MM.1S (cell line): ENCODE results near the gene CHMP4A.

Experiments used
- DNase-seq: peaks from one replicate; pipeline ENCODE4 v3.0.0-alpha.2; 2015
- H2AFZ ChIP-seq: fragments of 300-600 bp; sonication (generic); 2 replicates; pipeline ENCODE4 v1.6.0; 2016; ENCODE audit warnings: antibody characterized with exemption, low read length
- H3F3A ChIP-seq: fragments of 300-600 bp; sonication (generic); 2 replicates; pipeline ENCODE4 v1.6.1; 2016; ENCODE audit warnings: mild to moderate bottlenecking, antibody characterized with exemption, low read length, moderate library complexity, mixed read lengths; ENCODE audit not compliant: insufficient read depth
- H3K27ac ChIP-seq: fragments of 300-600 bp; sonication (generic); 2 replicates; pipeline ENCODE4 v1.5.1; 2016; ENCODE audit warnings: mild to moderate bottlenecking, low read length
- H3K27me3 ChIP-seq: fragments of 300-600 bp; sonication (generic); replicated peaks from 2 replicates; pipeline ENCODE4 v1.6.0; 2016; ENCODE audit warnings: low read length; ENCODE audit not compliant: insufficient read depth
- H3K36me3 ChIP-seq: fragments of 300-600 bp; sonication (generic); replicated peaks from 2 replicates; pipeline ENCODE4 v1.6.1; 2016; ENCODE audit warnings: mild to moderate bottlenecking, low read length, mixed read lengths; ENCODE audit not compliant: insufficient read depth
- H3K4me1 ChIP-seq: fragments of 300-600 bp; sonication (generic); 2 replicates; pipeline ENCODE4 v1.6.1; 2016; ENCODE audit warnings: low read length, mixed read lengths
- H3K4me2 ChIP-seq: fragments of 300-600 bp; sonication (generic); 2 replicates; pipeline ENCODE4 v1.6.0; 2016; ENCODE audit warnings: low read depth, low read length
- H3K4me3 ChIP-seq: fragments of 300-600 bp; sonication (generic); 2 replicates; pipeline ENCODE4 v1.5.1; 2016; ENCODE audit warnings: low read length, mixed read lengths
- H3K79me2 ChIP-seq: fragments of 300-600 bp; sonication (generic); 2 replicates; pipeline ENCODE4 v1.6.1; 2016; ENCODE audit warnings: mixed run types, low read length, mixed read lengths
- H3K9ac ChIP-seq: fragments of 300-600 bp; sonication (generic); 2 replicates; pipeline ENCODE4 v1.6.1; 2016; ENCODE audit warnings: low read length, mixed read lengths
- H3K9me2 ChIP-seq: fragments of 300-600 bp; sonication (generic); replicated peaks from 2 replicates; pipeline ENCODE4 v1.6.1; 2016; ENCODE audit warnings: mild to moderate bottlenecking, low read length, mixed read lengths; ENCODE audit not compliant: insufficient read depth
- H3K9me3 ChIP-seq: fragments of 300-600 bp; sonication (generic); replicated peaks from 2 replicates; pipeline ENCODE4 v1.6.1; 2016; ENCODE audit warnings: mild to moderate bottlenecking, low read length, mixed read lengths; ENCODE audit not compliant: insufficient read depth
- H4K20me1 ChIP-seq: fragments of 300-600 bp; sonication (generic); 2 replicates; pipeline ENCODE4 v1.6.1; 2016; ENCODE audit warnings: mild to moderate bottlenecking, low read length, moderate library complexity, mixed read lengths; ENCODE audit not compliant: insufficient read depth
- CTCF ChIP-seq: fragments of 300-600 bp; sonication (generic); IDR thresholded peaks from 2 replicates; pipeline ENCODE4 v1.5.1; 2016; ENCODE audit warnings: antibody characterized with exemption, low read length, mixed read lengths
- EZH2 ChIP-seq: fragments of 300-600 bp; sonication (generic); optimal IDR thresholded peaks from 2 replicates; pipeline ENCODE3; 2017; ENCODE audit warnings: low read depth, mild to moderate bottlenecking, antibody characterized with exemption, low read length, mixed read lengths
- EZH2phosphoT487 ChIP-seq: fragments of 300-600 bp; sonication (generic); IDR thresholded peaks from 2 replicates; pipeline ENCODE4 v1.6.1; 2018; ENCODE audit warnings: antibody characterized with exemption, low read length

The CHMP4A gene

GRCh38 chr14:24231263-24232120, 18.2 kb upstream of the CHMP4A start:
- peaks cover 34% of the 10 kb centered on the region for H3K79me2 ChIP-seq
- peak overlapping the region; percentile 62 for H3K9ac ChIP-seq

GRCh38 chr14:24228902-24229301, 15.6 kb upstream of the CHMP4A start:
- TF ChIP-seq EZH2 (no peak), EZH2phosphoT487 (no peak), CTCF (no peak)
- H3K4me1 ChIP-seq, result peaks cover 5% of the 10 kb centered on the region
- H3K27ac ChIP-seq, result no peak overlapping the region

More at GRCh38 chr14:24231263-24232120, 18.2 kb upstream of the CHMP4A start:
- no peak for TF ChIP-seq EZH2
- no peak for TF ChIP-seq EZH2phosphoT487
- TF ChIP-seq CTCF, result no peak
- Histone ChIP-seq H3K27me3 (no peaks in the 10 kb centered on the region), H3K4me2 (peak overlapping the region; percentile 74), H3K36me3 (no peaks in the 10 kb centered on the region), H3K27ac (peak overlapping the region; percentile 73; the same call in 1 of the 2 replicates), H4K20me1 (no peaks in the 10 kb centered on the region), H3K9me3 (no peaks in the 10 kb centered on the region), H3K9me2 (no peaks in the 10 kb centered on the region), H3K4me3 (peak overlapping the region; percentile 81), H3F3A (no peaks in the 10 kb centered on the region), H3K4me1 (peaks cover 5% of the 10 kb centered on the region), H2AFZ (peak overlapping the region; percentile 48)
- DNase-seq, result no peak

GRCh38 chr14:24226473-24226872, 13.2 kb upstream of the CHMP4A start:
- Histone ChIP-seq H3K4me3 (no peak overlapping the region), H3K27me3 (no peaks in the 10 kb centered on the region), H3K79me2 (peaks cover 28% of the 10 kb centered on the region), H3K4me1 (no peaks in the 10 kb centered on the region), H3K27ac (no peak overlapping the region), H3K9ac (no peak overlapping the region), H3F3A (no peaks in the 10 kb centered on the region), H3K4me2 (no peak overlapping the region), H4K20me1 (no peaks in the 10 kb centered on the region), H3K9me2 (no peaks in the 10 kb centered on the region), H3K9me3 (no peaks in the 10 kb centered on the region), H3K36me3 (no peaks in the 10 kb centered on the region), H2AFZ (no peak overlapping the region)
- no peak for TF ChIP-seq CTCF
- no peak for TF ChIP-seq EZH2
- TF ChIP-seq EZH2phosphoT487, result no peak
- no peak for DNase-seq

More at GRCh38 chr14:24228902-24229301, 15.6 kb upstream of the CHMP4A start:
- H3K9me3 ChIP-seq, result no peaks in the 10 kb centered on the region
- H3K9me2 ChIP-seq, result no peaks in the 10 kb centered on the region
- no peaks in the 10 kb centered on the region for H4K20me1 ChIP-seq
- no peak for DNase-seq
- H3K79me2 ChIP-seq, result peaks cover 41% of the 10 kb centered on the region
- no peaks in the 10 kb centered on the region for H3K27me3 ChIP-seq
- no peaks in the 10 kb centered on the region for H3K36me3 ChIP-seq
- H3F3A ChIP-seq, result no peaks in the 10 kb centered on the region
- H3K4me3 ChIP-seq, result no peak overlapping the region
- H3K9ac ChIP-seq, result no peak overlapping the region
- no peak overlapping the region for H3K4me2 ChIP-seq
- H2AFZ ChIP-seq, result no peak overlapping the region
